OCI-LY7 (cell line): Measurements from ENCODE around the gene MGAT4C. TPM values are rescaled to one million over a fixed set of nuclear protein-coding genes. Genes with fewer than 3 reads are reported as not detected.

Experiments
- BruUV-seq: library from RNA; stranded (reverse); fragments of 400-500 nt; replicated peaks from 2 replicates; lab custom pipeline; 2021; lab: Mats Ljungman, UMichigan
- CTCF ChIA-PET: fragments of 300-600 bp; sonication (Branson Sonifier 250); formaldehyde crosslinking; loops from one replicate; lab custom pipeline; 2022; ENCODE audit warnings: antibody characterized with exemption; ENCODE audit not compliant: unreplicated experiment; lab: Charles Lee
- POLR2A ChIA-PET: fragments of 300-600 bp; sonication (Branson Sonifier 250); formaldehyde crosslinking; loops from one replicate; lab custom pipeline; 2022; ENCODE audit warnings: antibody characterized with exemption; lab: Charles Lee
- DNase-seq: peaks from one replicate; pipeline ENCODE4 v3.0.0-alpha.2; 2015; ENCODE audit warnings: low spot score
- H2AFZ ChIP-seq: fragments of 200-600 bp; sonication (generic), shearing (Covaris generic); 2 replicates; pipeline ENCODE4 v1.6.1; 2014; ENCODE audit warnings: mild to moderate bottlenecking, antibody characterized with exemption, low read length, moderate library complexity
- H3K27ac ChIP-seq: fragments of 200-600 bp; sonication (generic); 2 replicates; pipeline ENCODE4 v1.5.1; 2014; ENCODE audit warnings: mixed run types, low read depth, mild to moderate bottlenecking, moderate library complexity, low read length, inconsistent platforms; ENCODE audit not compliant: poor library complexity, severe bottlenecking
- H3K36me3 ChIP-seq: fragments of 200-600 bp; sonication (generic); 2 replicates; pipeline ENCODE4 v1.6.1; 2014; ENCODE audit warnings: mild to moderate bottlenecking, antibody characterized with exemption, low read length, moderate library complexity, mixed read lengths; ENCODE audit not compliant: insufficient read depth
- H3K4me1 ChIP-seq: fragments of 200-600 bp; sonication (generic); 2 replicates; pipeline ENCODE4 v1.5.1; 2014; ENCODE audit warnings: mild to moderate bottlenecking, low read length; ENCODE audit not compliant: insufficient read depth, poor library complexity, severe bottlenecking
- H3K4me2 ChIP-seq: fragments of 200-600 bp; sonication (generic); 2 replicates; pipeline ENCODE4 v1.6.1; 2014; ENCODE audit warnings: mild to moderate bottlenecking, low read length
- H3K4me3 ChIP-seq: fragments of 200-600 bp; sonication (generic); 2 replicates; pipeline ENCODE4 v1.5.1; 2014; ENCODE audit warnings: mild to moderate bottlenecking, low read depth, low read length; ENCODE audit not compliant: poor library complexity, severe bottlenecking
- H3K79me2 ChIP-seq: fragments of 200-600 bp; sonication (generic); 2 replicates; pipeline ENCODE4 v1.6.1; 2016; ENCODE audit warnings: low read depth, mild to moderate bottlenecking, low read length, moderate library complexity, mixed read lengths; ENCODE audit not compliant: insufficient read depth
- H3K9me2 ChIP-seq: fragments of 200-600 bp; sonication (generic); 2 replicates; pipeline ENCODE4 v1.6.1; 2016; ENCODE audit warnings: mild to moderate bottlenecking, low read length, mixed read lengths; ENCODE audit not compliant: insufficient read depth
- H3K9me3 ChIP-seq: fragments of 200-600 bp; sonication (generic); 2 replicates; pipeline ENCODE4 v1.6.1; 2014; ENCODE audit warnings: mild to moderate bottlenecking, mixed run types, low read length, mixed read lengths
- H4K20me1 ChIP-seq: fragments of 200-600 bp; sonication (generic); 2 replicates; pipeline ENCODE4 v1.6.1; 2014; ENCODE audit warnings: mild to moderate bottlenecking, antibody characterized with exemption, low read length, moderate library complexity, mixed read lengths; ENCODE audit not compliant: insufficient read depth
- EZH2phosphoT487 ChIP-seq: fragments of 200-600 bp; sonication (generic); IDR thresholded peaks from 2 replicates; pipeline ENCODE4 v1.6.1; 2018; ENCODE audit warnings: low read depth, borderline replicate concordance, mild to moderate bottlenecking, mixed run types, antibody characterized with exemption, low read length, moderate library complexity, mixed read lengths
- intact Hi-C: fragments of 100-400 bp; cut with micrococcal nuclease; formaldehyde crosslinking; loops from one replicate; pipeline ENCODE4 v1.10.0; 2022; ENCODE audit not compliant: unreplicated experiment
- total RNA-seq, 2 experiments: library from RNA; depleted of rRNA in 1 of 2; stranded (reverse); fragments of >200 nt in 1 of 2; shearing (Covaris generic) in 1 of 2; gene quantifications; 2 replicates each; pipeline ENCODE4 v1.2.3, GENCODE V29; 2014 to 2022
- TF ChIP-seq, protein P1 (sequence below): fragments of 200-600 bp; sonication (generic); conservative IDR thresholded peaks from 2 replicates; pipeline ENCODE4 v1.5.1; 2014; ENCODE audit warnings: mild to moderate bottlenecking, antibody characterized with exemption, low read length, moderate library complexity, mixed read lengths

MGAT4C gene
- total RNA-seq, 2 experiments from 2014 or later = not detected

GRCh38 chr12:86052921-86053320, 203.3 kb downstream of the MGAT4C start:
- Histone ChIP-seq H3K27ac (no peak overlapping the region), H2AFZ (no peak overlapping the region), H3K4me1 (no peaks in the 10 kb centered on the region), H3K79me2 (no peaks in the 10 kb centered on the region), H3K9me2 (no peaks in the 10 kb centered on the region), H3K9me3 (no peaks in the 10 kb centered on the region), H3K4me3 (no peak overlapping the region), H3K36me3 (no peaks in the 10 kb centered on the region), H3K4me2 (no peak overlapping the region), H4K20me1 (no peaks in the 10 kb centered on the region)
- TF ChIP-seq, protein P1, sequence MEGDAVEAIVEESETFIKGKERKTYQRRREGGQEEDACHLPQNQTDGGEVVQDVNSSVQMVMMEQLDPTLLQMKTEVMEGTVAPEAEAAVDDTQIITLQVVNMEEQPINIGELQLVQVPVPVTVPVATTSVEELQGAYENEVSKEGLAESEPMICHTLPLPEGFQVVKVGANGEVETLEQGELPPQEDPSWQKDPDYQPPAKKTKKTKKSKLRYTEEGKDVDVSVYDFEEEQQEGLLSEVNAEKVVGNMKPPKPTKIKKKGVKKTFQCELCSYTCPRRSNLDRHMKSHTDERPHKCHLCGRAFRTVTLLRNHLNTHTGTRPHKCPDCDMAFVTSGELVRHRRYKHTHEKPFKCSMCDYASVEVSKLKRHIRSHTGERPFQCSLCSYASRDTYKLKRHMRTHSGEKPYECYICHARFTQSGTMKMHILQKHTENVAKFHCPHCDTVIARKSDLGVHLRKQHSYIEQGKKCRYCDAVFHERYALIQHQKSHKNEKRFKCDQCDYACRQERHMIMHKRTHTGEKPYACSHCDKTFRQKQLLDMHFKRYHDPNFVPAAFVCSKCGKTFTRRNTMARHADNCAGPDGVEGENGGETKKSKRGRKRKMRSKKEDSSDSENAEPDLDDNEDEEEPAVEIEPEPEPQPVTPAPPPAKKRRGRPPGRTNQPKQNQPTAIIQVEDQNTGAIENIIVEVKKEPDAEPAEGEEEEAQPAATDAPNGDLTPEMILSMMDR = no peak
- TF ChIP-seq EZH2phosphoT487 = no peak
- BruUV-seq = no TSS peak
- ChIA-PET POLR2A (no interaction called here), CTCF (no interaction called here)
- intact Hi-C loops = no loop called here
- no peak for DNase-seq

GRCh38 chr12:86050010-86050409, 206.2 kb downstream of the MGAT4C start:
- TF ChIP-seq, protein P1 = no peak
- no peak for TF ChIP-seq EZH2phosphoT487
- no peaks in the 10 kb centered on the region for H3K79me2 ChIP-seq
- no TSS peak for BruUV-seq
- H3K9me2 ChIP-seq = no peaks in the 10 kb centered on the region
- ChIA-PET POLR2A (no interaction called here), CTCF (no interaction called here)
- no peaks in the 10 kb centered on the region for H4K20me1 ChIP-seq
- H3K4me2 ChIP-seq = no peak overlapping the region
- no peak overlapping the region for H3K4me3 ChIP-seq
- no peaks in the 10 kb centered on the region for H3K9me3 ChIP-seq
- H3K4me1 ChIP-seq = no peaks in the 10 kb centered on the region
- H3K27ac ChIP-seq = no peak overlapping the region
- intact Hi-C loops = no loop called here
- no peak overlapping the region for H2AFZ ChIP-seq
- no peak for DNase-seq
- H3K36me3 ChIP-seq = no peaks in the 10 kb centered on the region

DNA sequence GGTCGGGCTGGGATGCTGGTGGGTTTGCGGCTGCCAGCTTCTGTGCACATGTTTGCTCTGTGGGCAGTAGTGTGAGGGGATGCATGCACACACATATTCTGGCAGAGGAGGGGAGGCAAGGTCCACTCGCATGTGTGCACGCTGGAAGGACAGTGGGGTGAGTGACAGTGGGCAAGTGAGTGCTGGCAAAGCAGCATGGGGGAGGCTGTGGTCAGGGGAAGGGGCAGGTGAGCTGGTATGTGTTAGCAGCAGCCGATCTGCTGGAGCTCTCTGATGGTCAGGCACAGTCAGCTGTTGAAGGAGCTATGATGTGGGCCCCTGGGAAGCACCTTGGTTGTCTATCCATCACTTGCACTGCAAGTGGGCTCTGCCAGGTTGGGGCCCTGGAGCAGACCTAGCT, 211.8 kb downstream of the MGAT4C start:
- no peaks in the 10 kb centered on the region for H3K36me3 ChIP-seq
- no peak overlapping the region for H2AFZ ChIP-seq
- H3K4me3 ChIP-seq = no peak overlapping the region
- H4K20me1 ChIP-seq = no peaks in the 10 kb centered on the region
- TF ChIP-seq, protein P1 = no peak
- no peak for TF ChIP-seq EZH2phosphoT487
- no peaks in the 10 kb centered on the region for H3K79me2 ChIP-seq
- no peaks in the 10 kb centered on the region for H3K9me2 ChIP-seq
- ChIA-PET POLR2A (no interaction called here), CTCF (no interaction called here)
- no TSS peak for BruUV-seq
- no peak for DNase-seq
- H3K27ac ChIP-seq = no peak overlapping the region
- H3K9me3 ChIP-seq = no peaks in the 10 kb centered on the region
- no peak overlapping the region for H3K4me2 ChIP-seq
- H3K4me1 ChIP-seq = no peaks in the 10 kb centered on the region
- intact Hi-C loops = no loop called here
